GM04503 (cell line): ENCODE results near the gene KDM8.

ENCODE experiments used
- DNase-seq: peaks from one replicate; pipeline ENCODE4 v3.0.0-alpha.2; 2012; ENCODE audit warnings: low read depth

Gene KDM8

GRCh38 chr16:27216297-27216885, 13.1 kb downstream of the KDM8 start:
- no peak for DNase-seq

DNA sequence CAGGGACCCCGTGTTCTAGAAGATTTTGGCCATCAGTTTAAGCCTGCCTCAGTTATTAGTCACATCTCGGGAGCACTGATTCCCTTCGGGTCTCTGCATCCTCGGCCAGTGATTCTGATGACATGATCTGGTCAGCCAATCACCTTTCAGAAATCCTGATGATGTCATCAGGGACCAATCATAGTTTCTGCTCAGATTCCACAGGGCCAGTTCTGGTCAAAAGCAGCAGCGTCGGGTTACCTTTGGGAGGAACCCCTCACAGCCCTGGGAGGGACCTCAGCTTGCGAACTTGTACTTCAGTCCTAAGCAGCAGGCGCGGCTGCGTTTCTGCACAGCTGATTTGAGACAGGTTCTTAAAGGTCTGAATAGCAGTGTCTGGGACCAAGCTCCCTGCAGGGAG, 13.9 kb downstream of the KDM8 start:
- no peak for DNase-seq

- no peak for DNase-seq
Measured at GRCh38 chr16:27218756-27219155, 15.4 kb downstream of the KDM8 start.

- DNase-seq: no peak
Measured at GRCh38 chr16:27219161-27219560, 15.8 kb downstream of the KDM8 start.

- DNase-seq: no peak
Measured at GRCh38 chr16:27220120-27220519, 16.8 kb downstream of the KDM8 start.

DNA sequence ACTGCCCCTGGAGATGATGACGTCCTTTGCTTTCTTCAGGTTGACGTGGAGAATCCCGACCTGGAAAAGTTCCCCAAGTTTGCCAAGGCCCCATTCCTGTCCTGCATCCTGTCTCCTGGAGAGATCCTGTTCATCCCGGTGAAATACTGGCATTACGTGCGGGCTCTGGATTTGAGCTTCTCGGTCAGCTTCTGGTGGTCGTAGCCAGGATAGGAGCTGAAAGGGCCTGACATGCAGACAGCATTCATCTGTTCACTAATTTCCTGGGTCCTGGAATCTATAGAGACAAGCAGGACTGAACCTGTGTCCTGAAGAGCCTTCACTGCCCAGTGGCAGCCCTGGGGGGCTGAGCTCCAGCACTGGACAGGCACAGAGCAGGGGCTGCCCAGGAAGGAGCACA, 17.2 kb downstream of the KDM8 start:
- DNase-seq: no peak

- no peak for DNase-seq
Measured at GRCh38 chr16:27220991-27221390, 17.7 kb downstream of the KDM8 start.

GRCh38 chr16:27221576-27222248, 18.4 kb downstream of the KDM8 start:
- DNase-seq: no peak

DNA sequence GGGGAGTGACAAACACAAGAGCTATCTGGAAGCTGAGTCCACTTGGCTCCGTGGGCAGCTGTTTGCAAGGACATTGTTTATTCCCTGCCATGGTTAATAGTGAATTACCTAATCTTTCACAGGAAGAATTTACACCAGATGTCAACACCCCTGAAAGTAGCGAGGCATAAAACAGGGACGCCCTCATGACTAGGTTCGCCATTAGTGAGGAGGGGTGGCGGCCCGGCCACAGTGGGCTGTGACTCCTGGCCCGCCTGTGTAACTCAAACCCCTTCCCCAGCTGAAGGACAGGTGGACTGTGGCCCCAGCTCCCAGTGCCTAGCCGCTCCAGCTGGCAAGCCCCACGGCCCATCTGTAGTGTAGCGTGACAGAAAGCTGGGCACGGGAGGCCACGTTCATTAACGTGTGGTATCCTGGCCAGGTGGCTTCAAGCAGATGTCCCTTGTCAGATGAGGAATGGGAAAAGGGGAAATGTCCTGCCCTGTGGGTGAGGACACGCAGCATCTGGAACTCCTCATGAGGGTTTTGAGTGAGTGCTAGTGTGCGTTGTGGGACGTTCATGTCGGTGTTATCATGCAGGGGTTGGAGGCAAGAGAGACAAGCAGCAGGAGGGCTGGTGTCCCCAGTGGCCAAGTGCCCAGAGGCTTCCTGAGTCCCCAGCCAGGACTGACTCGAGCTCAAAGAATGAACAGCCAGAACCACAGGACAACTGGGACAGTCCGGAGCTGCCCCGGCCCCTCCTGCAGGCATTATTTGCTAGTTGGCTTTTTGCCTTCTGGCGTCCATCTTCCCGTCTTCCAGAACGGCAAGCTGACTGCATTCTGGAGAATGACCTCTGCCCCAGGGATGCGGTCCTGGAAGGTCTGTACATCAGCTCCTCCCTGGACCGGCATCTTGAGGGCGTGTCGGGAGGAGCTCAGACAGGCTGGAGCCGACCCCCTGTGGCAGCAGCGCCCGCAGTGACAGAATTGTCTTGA, 19.2 kb downstream of the KDM8 start:
- peak; percentile 84 for DNase-seq

- no peak for DNase-seq
Measured at GRCh38 chr16:27223226-27223610, 19.9 kb downstream of the KDM8 start.

DNA sequence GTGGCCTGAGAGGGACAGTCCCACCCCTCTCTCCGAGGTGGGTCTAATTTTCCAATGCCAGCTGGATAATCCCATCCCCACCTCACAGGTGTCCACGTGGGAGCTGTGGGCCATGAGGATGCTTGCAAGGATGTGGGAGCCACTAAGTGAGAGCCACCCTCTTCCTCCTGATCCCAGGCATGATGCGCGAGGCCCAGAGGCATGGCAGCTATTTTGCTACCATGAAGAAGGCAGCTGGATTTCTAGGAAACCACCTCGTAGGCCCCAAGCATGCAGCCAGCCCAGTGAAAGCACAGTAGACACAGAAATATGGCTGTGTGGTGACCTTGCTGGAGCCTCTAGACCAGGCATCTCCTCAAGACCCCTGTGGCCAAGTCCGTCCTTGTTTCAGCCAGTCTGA, 20.4 kb downstream of the KDM8 start:
- no peak for DNase-seq

GRCh38 chr16:27224271-27224737, 21.0 kb downstream of the KDM8 start:
- DNase-seq: no peak

GRCh38 chr16:27224741-27225300, 21.5 kb downstream of the KDM8 start:
- DNase-seq: no peak

- DNase-seq: no peak
Measured at GRCh38 chr16:27225536-27226360, 22.4 kb downstream of the KDM8 start.

DNA sequence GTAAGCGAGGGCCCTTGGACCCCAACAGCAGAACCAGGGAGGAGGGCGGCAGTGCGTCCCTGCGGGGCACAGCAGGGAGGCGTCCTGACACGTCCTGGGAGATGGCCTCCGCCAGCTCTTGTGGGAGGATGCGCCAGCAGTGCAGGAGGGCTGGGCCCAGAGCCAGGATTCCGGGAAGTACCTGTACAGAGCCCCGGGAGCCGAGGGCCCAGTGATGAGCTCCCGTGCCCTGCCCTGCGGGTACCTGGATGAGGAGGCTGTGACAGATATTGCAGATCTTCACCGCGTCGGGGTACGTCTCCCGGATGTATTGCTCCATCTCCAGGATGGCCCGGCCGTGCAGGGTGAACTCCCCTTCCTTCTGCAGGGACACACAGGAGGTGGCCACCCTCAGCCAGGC, 23.1 kb downstream of the KDM8 start:
- no peak for DNase-seq

- DNase-seq: no peak
Measured at GRCh38 chr16:27226976-27227705, 23.8 kb downstream of the KDM8 start.

- DNase-seq: no peak
Measured at GRCh38 chr16:27228045-27228444, 24.7 kb downstream of the KDM8 start.

DNA sequence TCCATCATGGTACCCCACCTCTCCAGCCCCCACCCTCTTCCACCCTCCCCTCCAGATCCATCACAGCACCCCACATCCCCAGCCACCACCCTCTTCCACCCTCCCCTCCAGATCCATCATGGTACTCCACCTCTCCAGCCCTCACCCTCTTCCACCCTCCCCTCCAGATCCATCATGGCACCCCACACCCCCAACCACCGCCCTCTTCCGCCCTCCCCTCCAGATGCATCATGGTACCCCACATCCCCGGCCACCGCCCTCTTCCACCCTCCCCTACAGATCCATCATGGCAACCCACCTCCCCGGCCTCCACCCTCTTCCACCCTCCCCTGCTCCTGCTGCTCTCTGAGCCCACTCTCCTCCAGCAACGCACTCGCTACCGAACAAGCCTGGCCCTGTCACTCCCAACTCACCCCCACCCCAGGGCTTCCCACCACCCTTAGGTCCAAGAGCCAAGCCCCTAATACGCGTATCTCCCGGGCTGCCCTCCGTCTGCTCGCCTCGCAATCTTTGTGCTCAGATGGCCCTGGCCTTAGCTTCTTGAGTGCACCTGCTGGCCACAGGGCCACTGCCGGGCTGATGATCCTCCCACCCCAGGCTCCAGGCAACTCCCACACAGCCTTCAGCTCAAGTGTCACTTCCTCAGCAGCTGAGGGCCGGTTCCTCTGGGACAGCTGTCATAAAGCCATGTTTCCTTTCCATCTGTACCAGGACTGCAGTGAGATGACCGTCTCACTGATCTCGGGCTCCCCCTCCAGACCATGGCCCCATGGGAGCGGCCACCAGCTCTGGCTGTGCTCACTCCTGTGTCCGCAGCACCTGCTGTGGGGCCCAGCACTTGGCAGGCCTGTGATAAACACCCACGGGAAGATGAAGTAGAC, 25.5 kb downstream of the KDM8 start:
- no peak for DNase-seq

DNA sequence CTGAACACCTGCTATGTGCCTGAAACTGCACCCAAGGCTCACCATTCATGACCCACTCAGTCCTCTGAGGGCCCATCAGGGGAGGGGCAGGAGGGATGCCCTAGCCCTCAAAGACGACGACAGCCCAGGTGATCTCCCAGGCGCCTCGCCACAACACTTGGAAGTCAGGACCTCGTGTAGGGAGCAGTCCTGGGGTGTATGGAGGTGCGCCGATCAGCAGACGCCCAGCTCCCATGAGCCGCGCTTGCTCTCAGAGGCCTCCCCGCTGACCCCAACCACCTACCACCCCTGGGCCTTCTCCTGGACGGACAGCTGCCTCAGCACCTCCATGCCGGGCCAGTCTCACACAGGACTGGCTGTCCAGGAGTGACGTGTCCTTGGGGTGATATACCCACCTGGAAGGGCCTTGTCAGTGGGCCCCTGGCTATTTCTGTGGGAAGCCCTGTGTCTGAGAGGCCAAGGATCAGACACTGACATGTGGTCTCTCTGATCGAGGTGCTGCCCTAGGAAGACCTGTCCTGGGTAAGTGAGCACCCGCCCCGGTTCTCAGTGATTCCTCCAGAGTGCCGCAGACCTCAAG, 26.7 kb downstream of the KDM8 start:
- no peak for DNase-seq
